Mesenchymal stem cell (in vitro differentiated cells and primary cell): ENCODE results near the gene LCMT1.

Source experiments
- DNase-seq: peaks from one replicate; pipeline ENCODE4 v3.0.0-alpha.2; 2013
- H2AFZ ChIP-seq: one replicate; pipeline ENCODE4 v1.6.1; 2013; ENCODE audit warnings: low read depth, mild to moderate bottlenecking, control low read depth, inconsistent platforms, low read length, moderate library complexity
- H2AK5ac ChIP-seq: 2 replicates; pipeline ENCODE4 v1.6.1; 2013; ENCODE audit warnings: low read length, moderate library complexity, mild to moderate bottlenecking, inconsistent platforms; ENCODE audit not compliant: severe bottlenecking
- H2BK120ac ChIP-seq: one replicate; pipeline ENCODE4 v1.6.1; 2013; ENCODE audit warnings: low read depth, mild to moderate bottlenecking, inconsistent platforms, low read length, moderate library complexity
- H2BK12ac ChIP-seq, 2 experiments: one replicate each; pipeline ENCODE4 v1.6.1; 2013; ENCODE audit warnings: inconsistent platforms in 2 of 2, low read length in 2 of 2, mild to moderate bottlenecking in 2 of 2, moderate library complexity in 2 of 2, control low read depth in 1 of 2
- H2BK15ac ChIP-seq: one replicate; pipeline ENCODE4 v1.6.1; 2013; ENCODE audit warnings: mild to moderate bottlenecking, low read depth, inconsistent platforms; ENCODE audit not compliant: poor library complexity, severe bottlenecking
- H2BK5ac ChIP-seq: 2 replicates; pipeline ENCODE4 v1.6.1; 2013; ENCODE audit warnings: low read depth, mild to moderate bottlenecking, low read length, control low read depth, inconsistent platforms; ENCODE audit not compliant: poor library complexity, severe bottlenecking
- H3K14ac ChIP-seq, 2 experiments: one replicate each; pipeline ENCODE4 v1.6.1; 2013; ENCODE audit warnings: inconsistent platforms in 2 of 2, low read length in 2 of 2, control low read depth in 1 of 2, mild to moderate bottlenecking in 1 of 2, moderate library complexity in 1 of 2
- H3K18ac ChIP-seq, 2 experiments: one replicate each; pipeline ENCODE4 v1.6.1; 2013; ENCODE audit warnings: inconsistent platforms in 2 of 2, low read length in 2 of 2, control low read depth in 1 of 2, low read depth in 1 of 2, mild to moderate bottlenecking in 1 of 2
- H3K23ac ChIP-seq, 2 experiments: one replicate each; pipeline ENCODE4 v1.6.1; 2013; ENCODE audit warnings: inconsistent platforms in 2 of 2, low read length in 2 of 2, mild to moderate bottlenecking in 2 of 2, moderate library complexity in 2 of 2, control low read depth in 1 of 2
- H3K27ac ChIP-seq: 2 replicates; pipeline ENCODE4 v1.5.1; 2013; ENCODE audit warnings: mild to moderate bottlenecking, moderate library complexity, low read length, control low read depth, inconsistent platforms; ENCODE audit not compliant: poor library complexity, severe bottlenecking
- H3K27me3 ChIP-seq, 2 experiments: 2 replicates each; pipeline versions ENCODE4 v1.6.1 to v1.7.0; 2013; ENCODE audit warnings: low read length in 2 of 2, mild to moderate bottlenecking in 2 of 2, moderate library complexity in 2 of 2, control low read depth in 1 of 2, inconsistent platforms in 1 of 2; ENCODE audit not compliant: control insufficient read depth in 1 of 2, insufficient read depth in 1 of 2
- H3K36me3 ChIP-seq, 2 experiments: 2 replicates each; pipeline versions ENCODE4 v1.6.1 to v1.7.0; 2013; ENCODE audit warnings: low read length in 2 of 2, control low read depth in 1 of 2, inconsistent platforms in 1 of 2, low read depth in 1 of 2, mild to moderate bottlenecking in 1 of 2; ENCODE audit not compliant: insufficient read depth in 2 of 2, control insufficient read depth in 1 of 2
- H3K4ac ChIP-seq, 2 experiments: one replicate each; pipeline ENCODE4 v1.6.1; 2013; ENCODE audit warnings: inconsistent platforms in 2 of 2, low read length in 2 of 2, mild to moderate bottlenecking in 2 of 2, moderate library complexity in 2 of 2, control low read depth in 1 of 2, low read depth in 1 of 2
- H3K4me1 ChIP-seq: 2 replicates; pipeline ENCODE4 v1.6.1; 2013; ENCODE audit warnings: low read depth, low read length, control low read depth; ENCODE audit not compliant: control insufficient read depth, insufficient read depth
- H3K4me2 ChIP-seq: 2 replicates; pipeline ENCODE4 v1.6.1; 2013; ENCODE audit warnings: low read length, mild to moderate bottlenecking, inconsistent platforms; ENCODE audit not compliant: poor library complexity, severe bottlenecking
- H3K4me3 ChIP-seq, 2 experiments: 2 replicates each; pipeline versions ENCODE4 v1.5.1 to v1.7.0; 2013; ENCODE audit warnings: low read length in 2 of 2, mild to moderate bottlenecking in 2 of 2, control low read depth in 1 of 2, low read depth in 1 of 2; ENCODE audit not compliant: insufficient read depth in 1 of 2
- H3K79me1 ChIP-seq: replicated peaks from 2 replicates; pipeline ENCODE4 v1.6.1; 2013; ENCODE audit warnings: mild to moderate bottlenecking, control low read depth, low read length, inconsistent platforms; ENCODE audit not compliant: poor library complexity, severe bottlenecking
- H3K9ac ChIP-seq: 2 replicates; pipeline ENCODE4 v1.7.0; 2013; ENCODE audit warnings: mild to moderate bottlenecking, low read length, moderate library complexity
- H3K9me3 ChIP-seq: 2 replicates; pipeline ENCODE4 v1.7.0; 2013; ENCODE audit warnings: mild to moderate bottlenecking, low read length; ENCODE audit not compliant: control insufficient read depth
- H4K8ac ChIP-seq: one replicate; pipeline ENCODE4 v1.6.1; 2013; ENCODE audit warnings: inconsistent platforms, mild to moderate bottlenecking, low read length, moderate library complexity
- H4K91ac ChIP-seq: one replicate; pipeline ENCODE4 v1.6.1; 2013; ENCODE audit warnings: mild to moderate bottlenecking, low read length, inconsistent platforms
- WGBS: methylation state at CpG from one replicate; pipeline ENCODE4 v1.1.7; 2013; ENCODE audit warnings: mixed read lengths; 5-methylcytosine and 5-hydroxymethylcytosine counted together

LCMT1 gene

DNA sequence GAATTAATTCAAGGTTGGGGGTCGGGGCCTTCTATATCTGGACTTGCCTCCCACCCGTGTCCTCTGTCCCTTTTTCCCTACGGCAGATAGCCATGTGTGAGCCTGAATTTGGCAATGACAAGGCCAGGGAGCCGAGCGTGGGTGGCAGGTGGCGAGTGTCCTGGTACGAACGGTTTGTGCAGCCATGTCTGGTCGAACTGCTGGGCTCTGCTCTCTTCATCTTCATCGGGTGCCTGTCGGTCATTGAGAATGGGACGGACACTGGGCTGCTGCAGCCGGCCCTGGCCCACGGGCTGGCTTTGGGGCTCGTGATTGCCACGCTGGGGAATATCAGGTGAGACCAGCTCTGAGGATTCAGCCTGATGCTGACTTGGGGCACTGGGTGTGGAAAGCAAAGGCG lies 105.6 kb downstream of the LCMT1 start:
- Histone ChIP-seq H3K4me3 (no peak overlapping the region), H3K36me3 (no peaks in the 10 kb centered on the region), H2BK12ac (no peak overlapping the region), H4K8ac (peak overlapping the region; percentile 35), H3K79me1 (no peaks in the 10 kb centered on the region), H3K23ac (no peak overlapping the region), H2BK120ac (no peak overlapping the region), H3K27ac (no peak overlapping the region), H3K27me3 (peaks cover 16 to 25% of the 10 kb centered on the region in 2 experiments), H3K4me1 (peaks cover 2% of the 10 kb centered on the region), H2AK5ac (no peak overlapping the region), H3K9me3 (no peaks in the 10 kb centered on the region), H3K18ac (no peak overlapping the region), H3K9ac (no peak overlapping the region), H2BK5ac (no peak overlapping the region), H3K4me2 (no peak overlapping the region), H4K91ac (no peak overlapping the region), H3K4ac (no peak overlapping the region), H3K14ac (no peak overlapping the region), H2BK15ac (no peak overlapping the region), H2AFZ (no peak overlapping the region)
- no peak for DNase-seq
- WGBS: 85% methylated on average over 17 of the region's 17 CpGs

DNA sequence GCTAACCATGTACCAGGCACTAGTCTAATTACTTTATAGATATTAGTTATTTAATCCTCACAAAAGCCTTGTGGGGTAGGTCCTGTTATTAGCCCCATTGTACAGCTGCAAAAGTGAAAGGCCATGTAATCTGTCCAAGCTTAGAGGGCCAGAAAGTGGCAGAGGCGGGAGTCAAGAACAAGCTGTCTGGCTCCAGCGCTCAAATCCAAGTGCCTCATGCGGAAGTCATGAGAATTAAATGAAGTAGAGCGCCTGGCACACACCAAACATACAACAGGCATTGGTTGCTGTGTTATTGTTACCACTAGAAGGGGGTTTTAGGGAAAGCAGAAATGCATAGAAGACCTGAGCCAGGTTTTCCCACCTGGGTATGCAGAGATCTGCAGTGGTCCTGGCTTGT lies 106.4 kb downstream of the LCMT1 start:
- Histone ChIP-seq H2BK120ac (no peak overlapping the region), H3K27me3 (peaks cover 16 to 27% of the 10 kb centered on the region in 2 experiments), H3K36me3 (no peaks in the 10 kb centered on the region)

DNA sequence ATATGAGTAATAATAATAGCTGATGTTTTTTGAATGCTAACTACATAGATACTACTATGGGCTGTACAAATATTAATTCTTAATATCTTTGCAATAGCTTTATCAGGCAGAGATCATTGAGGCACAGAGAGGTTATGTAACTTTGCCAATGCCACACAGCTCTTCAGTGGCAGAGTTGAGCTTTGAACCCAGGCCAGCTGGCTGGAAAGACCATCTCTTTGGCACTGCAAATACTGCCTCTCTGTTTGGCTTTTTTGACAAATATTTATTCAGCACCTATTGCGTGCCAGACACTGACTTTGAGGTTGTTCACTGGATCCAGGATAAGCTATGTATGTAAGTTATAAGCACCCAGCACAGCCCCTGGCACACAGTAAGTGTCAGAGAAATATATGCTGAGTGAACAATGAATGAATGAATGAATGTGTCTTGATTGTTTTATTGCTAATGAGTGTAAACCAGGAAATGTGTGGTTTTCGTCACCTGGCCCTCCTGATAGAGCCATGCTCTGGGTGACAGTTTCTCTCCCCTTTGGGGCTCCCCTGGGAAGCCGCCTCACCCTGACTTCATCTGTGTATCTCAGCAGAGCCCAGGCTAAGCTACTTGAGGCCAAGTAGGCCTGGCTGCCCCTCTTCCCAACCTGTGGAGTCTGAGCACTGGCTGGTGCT lies 107.7 kb downstream of the LCMT1 start:
- Histone ChIP-seq H3K14ac (no peak overlapping the region), H3K4me1 (peaks cover 2% of the 10 kb centered on the region), H3K9me3 (no peaks in the 10 kb centered on the region), H3K27ac (no peak overlapping the region), H2BK5ac (no peak overlapping the region), H2AK5ac (no peak overlapping the region), H2BK15ac (no peak overlapping the region), H3K4me3 (no peak overlapping the region), H4K8ac (no peak overlapping the region), H2BK120ac (no peak overlapping the region), H4K91ac (no peak overlapping the region), H3K18ac (no peak overlapping the region), H3K4ac (no peak overlapping the region), H3K9ac (no peak overlapping the region), H3K23ac (no peak overlapping the region), H2AFZ (no peak overlapping the region), H3K79me1 (no peaks in the 10 kb centered on the region), H3K4me2 (no peak overlapping the region), H3K36me3 (no peaks in the 10 kb centered on the region), H2BK12ac (no peak overlapping the region), H3K27me3 (peaks cover 16 to 27% of the 10 kb centered on the region in 2 experiments)
- 97% methylated on average over 3 of the region's 3 CpGs for WGBS
- DNase-seq: no peak

More for the DNA sequence above, 106.4 kb downstream of the LCMT1 start:
- H3K23ac ChIP-seq: no peak overlapping the region
- H3K27ac ChIP-seq: no peak overlapping the region
- H3K4ac ChIP-seq: no peak overlapping the region
- H4K8ac ChIP-seq: no peak overlapping the region
- no peak for DNase-seq
- H3K4me3 ChIP-seq: no peak overlapping the region
- H2BK15ac ChIP-seq: no peak overlapping the region
- WGBS: 89% methylated on average over 4 of the region's 4 CpGs
- H3K79me1 ChIP-seq: no peaks in the 10 kb centered on the region
- H2AFZ ChIP-seq: peak overlapping the region; percentile 30
- no peak overlapping the region for H4K91ac ChIP-seq
- H3K14ac ChIP-seq: no peak overlapping the region
- no peak overlapping the region for H3K4me2 ChIP-seq
- no peaks in the 10 kb centered on the region for H3K9me3 ChIP-seq
- no peak overlapping the region for H2BK5ac ChIP-seq
- peaks cover 2% of the 10 kb centered on the region for H3K4me1 ChIP-seq
- H3K18ac ChIP-seq: no peak overlapping the region
- H2BK12ac ChIP-seq: no peak overlapping the region
- no peak overlapping the region for H3K9ac ChIP-seq
- no peak overlapping the region for H2AK5ac ChIP-seq

DNA sequence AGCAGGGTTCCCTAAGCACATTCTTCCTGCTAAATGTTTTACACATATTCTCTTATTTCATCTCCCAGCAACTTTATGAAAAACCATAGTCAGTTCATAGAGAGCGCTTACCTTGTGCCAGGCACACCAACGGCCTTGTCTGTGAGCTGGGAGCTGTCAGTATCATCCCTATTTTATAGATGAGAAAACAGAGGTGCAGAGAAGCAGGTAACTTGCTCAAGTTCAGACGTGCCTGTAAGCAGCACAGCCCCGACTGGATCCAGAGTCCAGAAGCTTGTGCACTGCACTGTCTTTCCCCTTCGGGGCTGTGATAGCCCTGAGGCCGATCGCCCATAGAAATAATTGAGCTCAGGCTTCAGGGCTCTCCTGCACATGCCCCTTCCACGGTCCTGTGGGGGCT lies 111.4 kb downstream of the LCMT1 start:
- no peak overlapping the region for H2BK120ac ChIP-seq
- 84% methylated on average over 8 of the region's 8 CpGs for WGBS
- H3K4me3 ChIP-seq: no peak overlapping the region
- H3K18ac ChIP-seq: no peak overlapping the region
- H3K9me3 ChIP-seq: no peaks in the 10 kb centered on the region
- no peak overlapping the region for H4K8ac ChIP-seq
- H2BK5ac ChIP-seq: no peak overlapping the region
- H3K14ac ChIP-seq: no peak overlapping the region
- no peak overlapping the region for H4K91ac ChIP-seq
- no peak overlapping the region for H2AK5ac ChIP-seq
- no peak overlapping the region for H3K23ac ChIP-seq
- no peak for DNase-seq
- no peak overlapping the region for H2BK15ac ChIP-seq
- H3K27ac ChIP-seq: no peak overlapping the region
- peaks cover 3 to 7% of the 10 kb centered on the region in 2 experiments for H3K27me3 ChIP-seq
- H3K4me2 ChIP-seq: no peak overlapping the region
- H3K4ac ChIP-seq: no peak overlapping the region
- no peak overlapping the region for H2AFZ ChIP-seq
- no peak overlapping the region for H3K9ac ChIP-seq
- H3K36me3 ChIP-seq: no peaks in the 10 kb centered on the region
- H3K4me1 ChIP-seq: no peaks in the 10 kb centered on the region
- H3K79me1 ChIP-seq: no peaks in the 10 kb centered on the region
- H2BK12ac ChIP-seq: no peak overlapping the region
